GM23248 (cell line): Measurements from ENCODE around the gene SDR42E1. TPM values are rescaled to one million over a fixed set of nuclear protein-coding genes. Genes with fewer than 3 reads are reported as not detected.

ENCODE experiments used
- DNase-seq: peaks from one replicate; pipeline ENCODE4 v3.0.0-alpha.2; 2015
- H2AFZ ChIP-seq: fragments of 200-600 bp; sonication (generic); 2 replicates; pipeline ENCODE4 v1.6.1; 2016; ENCODE audit warnings: antibody characterized with exemption
- H3F3A ChIP-seq: fragments of 200-600 bp; sonication (generic); 2 replicates; pipeline ENCODE4 v1.6.1; 2016; ENCODE audit warnings: mild to moderate bottlenecking, antibody characterized with exemption, mixed run types; ENCODE audit not compliant: insufficient read depth
- H3K27ac ChIP-seq: fragments of 200-600 bp; sonication (generic); 2 replicates; pipeline ENCODE4 v1.5.1; 2016; ENCODE audit warnings: mild to moderate bottlenecking
- H3K27me3 ChIP-seq: fragments of 200-600 bp; sonication (generic); replicated peaks from 2 replicates; pipeline ENCODE4 v1.6.1; 2016; ENCODE audit warnings: mild to moderate bottlenecking; ENCODE audit not compliant: insufficient read depth
- H3K36me3 ChIP-seq: fragments of 200-600 bp; sonication (generic); 2 replicates; pipeline ENCODE4 v1.6.1; 2016; ENCODE audit warnings: low read depth, mild to moderate bottlenecking
- H3K4me1 ChIP-seq: fragments of 200-600 bp; sonication (generic); 2 replicates; pipeline ENCODE4 v1.6.1; 2016; ENCODE audit warnings: mild to moderate bottlenecking; ENCODE audit not compliant: insufficient read depth
- H3K4me2 ChIP-seq: fragments of 200-600 bp; sonication (generic); one replicate; pipeline ENCODE4 v1.6.1; 2016; ENCODE audit warnings: mild to moderate bottlenecking; ENCODE audit not compliant: unreplicated experiment
- H3K4me3 ChIP-seq: fragments of 200-600 bp; sonication (generic); 2 replicates; pipeline ENCODE4 v1.5.1; 2016; ENCODE audit warnings: mild to moderate bottlenecking
- H3K79me2 ChIP-seq: fragments of 200-600 bp; sonication (generic); 2 replicates; pipeline ENCODE4 v1.6.1; 2016; ENCODE audit warnings: mild to moderate bottlenecking; ENCODE audit not compliant: insufficient read depth
- H3K9ac ChIP-seq: fragments of 200-600 bp; sonication (generic); 2 replicates; pipeline ENCODE4 v1.6.1; 2016; ENCODE audit warnings: mild to moderate bottlenecking
- H3K9me2 ChIP-seq: fragments of 200-600 bp; sonication (generic); 2 replicates; pipeline ENCODE4 v1.6.1; 2016; ENCODE audit warnings: mixed run types, mild to moderate bottlenecking, moderate library complexity; ENCODE audit not compliant: insufficient read depth
- H3K9me3 ChIP-seq: fragments of 200-600 bp; sonication (generic); one replicate; pipeline ENCODE4 v1.6.1; 2017; ENCODE audit warnings: low read depth
- H4K20me1 ChIP-seq: fragments of 200-600 bp; sonication (generic); 2 replicates; pipeline ENCODE4 v1.6.0; 2016; ENCODE audit not compliant: insufficient read depth
- EZH2 ChIP-seq: fragments of 200-600 bp; sonication (generic); IDR thresholded peaks from 2 replicates; pipeline ENCODE4 v1.6.1; 2018; ENCODE audit warnings: antibody characterized with exemption, mild to moderate bottlenecking; ENCODE audit not compliant: insufficient read depth, poor library complexity, severe bottlenecking
- EZH2phosphoT487 ChIP-seq: fragments of 200-600 bp; sonication (generic); IDR thresholded peaks from 2 replicates; pipeline ENCODE4 v1.6.1; 2018; ENCODE audit warnings: antibody characterized with exemption, moderate library complexity, mild to moderate bottlenecking, low read depth; ENCODE audit not compliant: insufficient read depth
- WGBS, 2 experiments: methylation state at CpG; one replicate each; pipeline ENCODE4 v1.1.6; 2015 to 2017; ENCODE audit warnings: low lambda C conversion rate in 2 of 2, low coverage in 1 of 2; ENCODE audit errors: missing lambda C conversion rate in 2 of 2; 5-methylcytosine and 5-hydroxymethylcytosine counted together
- in situ Hi-C: fragments of 300-500 bp; cut with MboI; formaldehyde crosslinking; loops from 2 replicates; pipeline ENCODE4 v1.15.0; 2020
- polyA plus RNA-seq: library from polyadenylated mRNA; unstranded; fragments of >200 nt; fragmentation: Nextera tagmentation; extraction: Ambion mirVana; gene quantifications from 2 replicates; pipeline ENCODE4 v1.2.1, GENCODE V29; 2016
- total RNA-seq: library from RNA; depleted of rRNA; stranded (reverse); fragments of >200 nt; shearing (Covaris generic); gene quantifications from 2 replicates; pipeline ENCODE4 v1.2.3, GENCODE V29; 2014

SDR42E1 gene
- total and polyA plus RNA-seq, 2 experiments from 2014 or later, result not detected

DNA sequence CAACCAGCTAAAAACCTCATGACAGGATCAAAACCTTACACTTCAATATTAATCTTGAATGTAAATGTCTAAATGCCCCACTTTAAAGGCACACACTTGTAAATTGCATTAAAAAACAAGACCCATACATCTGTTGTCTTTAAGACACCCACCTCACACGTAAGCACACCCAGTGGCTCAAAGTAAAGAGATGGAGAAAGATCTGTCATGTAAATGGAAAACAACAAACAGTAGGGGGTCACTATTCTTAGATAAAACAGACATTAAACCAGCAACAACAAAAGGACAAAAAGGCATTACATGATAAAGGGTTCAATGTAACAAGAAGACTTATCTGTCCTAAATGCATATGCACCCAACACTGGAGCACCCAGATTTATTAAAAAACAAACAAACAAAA lies 35.6 kb downstream of the SDR42E1 start:
- Histone ChIP-seq H3K4me1 (no peaks in the 10 kb centered on the region), H3K4me3 (no peak overlapping the region), H3K9me3 (peaks cover 6% of the 10 kb centered on the region), H4K20me1 (no peaks in the 10 kb centered on the region), H3K9ac (no peak overlapping the region), H2AFZ (no peak overlapping the region), H3K36me3 (no peaks in the 10 kb centered on the region), H3K27ac (no peak overlapping the region), H3K4me2 (no peak overlapping the region), H3K79me2 (no peaks in the 10 kb centered on the region), H3K9me2 (no peaks in the 10 kb centered on the region), H3F3A (no peaks in the 10 kb centered on the region), H3K27me3 (peaks cover 3% of the 10 kb centered on the region; the same call in 1 of the 2 replicates)
- DNase-seq, result no peak
- in situ Hi-C loops, result no loop called here
- WGBS, 2 experiments, result 14 to 25% methylated on average over 1 of the region's 1 CpG
- TF ChIP-seq EZH2phosphoT487 (no peak), EZH2 (no peak)

GRCh38 chr16:81973737-81974136 lies 37.5 kb downstream of the SDR42E1 start:
- Histone ChIP-seq H3K27me3 (peaks cover 3% of the 10 kb centered on the region; the same call in 1 of the 2 replicates), H3K4me1 (no peaks in the 10 kb centered on the region), H3K36me3 (no peaks in the 10 kb centered on the region), H2AFZ (no peak overlapping the region), H3K9me3 (peaks cover 6% of the 10 kb centered on the region), H3K79me2 (no peaks in the 10 kb centered on the region), H4K20me1 (no peaks in the 10 kb centered on the region), H3F3A (no peaks in the 10 kb centered on the region), H3K27ac (no peak overlapping the region), H3K9ac (no peak overlapping the region), H3K4me3 (no peak overlapping the region), H3K9me2 (no peaks in the 10 kb centered on the region), H3K4me2 (no peak overlapping the region)
- WGBS, 2 experiments, result 46 to 70% methylated on average over 2 of the region's 2 CpGs
- no peak for DNase-seq
- in situ Hi-C loops, result no loop called here
- TF ChIP-seq EZH2 (no peak), EZH2phosphoT487 (no peak)

GRCh38 chr16:81971853-81972252 lies 39.4 kb downstream of the SDR42E1 start:
- Histone ChIP-seq H3K27ac (no peak overlapping the region), H3K9ac (no peak overlapping the region), H3K4me3 (no peak overlapping the region), H3F3A (no peaks in the 10 kb centered on the region), H3K9me2 (no peaks in the 10 kb centered on the region), H3K4me2 (no peak overlapping the region), H3K79me2 (no peaks in the 10 kb centered on the region), H2AFZ (no peak overlapping the region), H3K4me1 (no peaks in the 10 kb centered on the region), H3K36me3 (no peaks in the 10 kb centered on the region), H4K20me1 (no peaks in the 10 kb centered on the region), H3K9me3 (peaks cover 6% of the 10 kb centered on the region), H3K27me3 (peaks cover 3% of the 10 kb centered on the region; the same call in 1 of the 2 replicates)
- 78 to 85% methylated on average over 1 of the region's 1 CpG for WGBS, 2 experiments
- in situ Hi-C loops, result no loop called here
- DNase-seq, result no peak
- TF ChIP-seq EZH2phosphoT487 (no peak), EZH2 (no peak)

- no peaks in the 10 kb centered on the region for H4K20me1 ChIP-seq
- no peak overlapping the region for H3K4me3 ChIP-seq
- no peaks in the 10 kb centered on the region for H3K79me2 ChIP-seq
- no peaks in the 10 kb centered on the region for H3F3A ChIP-seq
- peaks cover 6% of the 10 kb centered on the region for H3K9me3 ChIP-seq
- in situ Hi-C loops, result no loop called here
- WGBS, 2 experiments, result 46 to 51% methylated on average over 5 of the region's 5 CpGs
- no peak overlapping the region for H3K4me2 ChIP-seq
- no peak for DNase-seq
- no peaks in the 10 kb centered on the region for H3K9me2 ChIP-seq
- no peaks in the 10 kb centered on the region for H3K4me1 ChIP-seq
- H2AFZ ChIP-seq, result no peak overlapping the region
- H3K9ac ChIP-seq, result no peak overlapping the region
- no peak overlapping the region for H3K27ac ChIP-seq
- no peaks in the 10 kb centered on the region for H3K36me3 ChIP-seq
- TF ChIP-seq EZH2phosphoT487, result no peak
- peaks cover 9% of the 10 kb centered on the region; the same call in 1 of the 2 replicates for H3K27me3 ChIP-seq
These were observed 43.9 kb downstream of the SDR42E1 start for GRCh38 chr16:81967358-81967757.

GRCh38 chr16:81964808-81965207 lies 46.5 kb downstream of the SDR42E1 start:
- H3K9me3 ChIP-seq, result no peaks in the 10 kb centered on the region
- no peak overlapping the region for H3K4me2 ChIP-seq
- H3K36me3 ChIP-seq, result no peaks in the 10 kb centered on the region
- no peaks in the 10 kb centered on the region for H3K79me2 ChIP-seq
- no peak for DNase-seq
- H3K9ac ChIP-seq, result no peak overlapping the region
- no peaks in the 10 kb centered on the region for H4K20me1 ChIP-seq
- H3K4me1 ChIP-seq, result no peaks in the 10 kb centered on the region
- H3K4me3 ChIP-seq, result no peak overlapping the region
- H3K27ac ChIP-seq, result no peak overlapping the region
- WGBS, 2 experiments, result 66 to 77% methylated on average over 6 of the region's 6 CpGs
- H3K27me3 ChIP-seq, result peaks cover 9% of the 10 kb centered on the region; the same call in 1 of the 2 replicates
- no peak overlapping the region for H2AFZ ChIP-seq
- no peaks in the 10 kb centered on the region for H3F3A ChIP-seq
- TF ChIP-seq EZH2 (no peak), EZH2phosphoT487 (no peak)
- H3K9me2 ChIP-seq, result no peaks in the 10 kb centered on the region
- in situ Hi-C loops, result no loop called here
